ENCODE data around the gene CBLL2.

CBLL2 gene

DNA sequence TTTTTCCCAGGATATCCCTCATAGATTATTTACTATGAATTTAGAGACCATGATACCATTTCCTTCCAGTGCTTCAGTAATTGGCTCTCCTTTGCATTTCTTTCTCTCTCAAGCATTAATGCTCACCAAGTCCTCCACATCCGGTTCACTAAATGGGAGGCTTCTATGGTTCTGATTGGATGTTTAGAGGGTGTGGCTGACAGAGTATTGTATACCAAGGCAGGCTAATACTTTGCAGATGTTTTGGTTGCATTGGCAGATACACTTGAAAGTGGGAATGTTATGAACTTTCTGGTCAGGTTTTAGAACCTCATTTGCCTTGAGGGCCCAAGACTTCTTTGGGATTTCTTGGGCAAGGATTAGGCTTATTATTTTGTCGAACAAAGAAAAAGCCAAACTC lies 24.2 kb downstream of the CBLL2 start:
- H4K8ac ChIP-seq (ENCODE audit: low read length), result no peak overlapping the region
- WGBS, result 100% methylated on average over 1 of the region's 2 CpGs
- no peaks in the 10 kb centered on the region for H3K36me3 ChIP-seq (ENCODE audit: control insufficient read depth in 1 of 2, insufficient read depth in 2 of 2, low read depth in 1 of 2, low read length in 2 of 2)
- no peak overlapping the region for H3K9ac ChIP-seq (ENCODE audit: low read length)
- no peak overlapping the region for H3K18ac ChIP-seq (ENCODE audit: low read depth in 1 of 2, low read length in 2 of 2)
- H3K4me2 ChIP-seq (ENCODE audit: low read length, poor library complexity, severe bottlenecking), result no peak overlapping the region
- H3K79me1 ChIP-seq (replicated peaks; ENCODE audit: low read length, poor library complexity, severe bottlenecking), result no peaks in the 10 kb centered on the region
- H2AFZ ChIP-seq (ENCODE audit: low read depth, low read length), result no peak overlapping the region
- no peak overlapping the region for H3K14ac ChIP-seq (ENCODE audit: low read length in 2 of 2)
- no peak overlapping the region for H3K23ac ChIP-seq (ENCODE audit: low read length in 2 of 2)
- no peak overlapping the region for H4K91ac ChIP-seq (ENCODE audit: low read length)
- H2BK12ac ChIP-seq (ENCODE audit: low read length in 2 of 2), result no peak overlapping the region
- no peak overlapping the region for H2BK15ac ChIP-seq (ENCODE audit: low read depth, poor library complexity, severe bottlenecking)
- DNase-seq, result no peak
- no peak overlapping the region for H2AK5ac ChIP-seq (ENCODE audit: low read length, severe bottlenecking)
- no peak overlapping the region for H3K4me3 ChIP-seq (ENCODE audit: insufficient read depth in 1 of 2, low read depth in 1 of 2, low read length in 2 of 2)
- no peak overlapping the region for H2BK120ac ChIP-seq (ENCODE audit: low read depth, low read length)
- no peak overlapping the region for H2BK5ac ChIP-seq (ENCODE audit: low read depth, low read length, poor library complexity, severe bottlenecking)
- no peak overlapping the region for H3K27ac ChIP-seq (ENCODE audit: low read length, poor library complexity, severe bottlenecking)
- H3K9me3 ChIP-seq (ENCODE audit: control insufficient read depth, low read length), result no peaks in the 10 kb centered on the region
- no peaks in the 10 kb centered on the region for H3K27me3 ChIP-seq (ENCODE audit: control insufficient read depth in 1 of 2, insufficient read depth in 1 of 2, low read length in 2 of 2)
- H3K4ac ChIP-seq (ENCODE audit: low read depth in 1 of 2, low read length in 2 of 2), result no peak overlapping the region
- no peaks in the 10 kb centered on the region for H3K4me1 ChIP-seq (ENCODE audit: control insufficient read depth, insufficient read depth, low read depth, low read length)

DNA sequence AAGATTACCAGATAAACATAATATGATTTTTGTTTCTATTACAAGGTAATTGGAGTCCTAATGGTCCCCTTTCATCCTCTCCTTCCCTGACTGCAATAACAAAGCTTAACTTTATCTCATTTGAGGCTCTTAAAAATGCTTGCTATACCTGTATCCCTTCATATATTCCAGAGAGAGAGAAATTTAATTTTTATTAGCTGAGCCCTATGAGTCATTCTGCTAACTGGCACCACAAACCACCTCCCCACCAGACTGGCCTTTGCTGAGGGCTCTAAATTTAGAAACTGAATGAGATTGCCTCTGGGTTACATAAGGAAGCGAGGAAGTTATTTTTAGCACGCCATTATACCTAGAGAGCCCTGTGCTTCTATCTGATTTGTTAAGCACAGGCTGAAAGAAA lies 27.4 kb downstream of the CBLL2 start:
- Histone ChIP-seq H2BK120ac (ENCODE audit: low read depth, low read length) (no peak overlapping the region), H2BK12ac (ENCODE audit: low read length in 2 of 2) (no peak overlapping the region), H3K27me3 (ENCODE audit: control insufficient read depth in 1 of 2, insufficient read depth in 1 of 2, low read length in 2 of 2) (no peaks in the 10 kb centered on the region), H2BK5ac (ENCODE audit: low read depth, low read length, poor library complexity, severe bottlenecking) (no peak overlapping the region), H3K79me1 (replicated peaks; ENCODE audit: low read length, poor library complexity, severe bottlenecking) (no peaks in the 10 kb centered on the region), H3K27ac (ENCODE audit: low read length, poor library complexity, severe bottlenecking) (no peak overlapping the region), H2BK15ac (ENCODE audit: low read depth, poor library complexity, severe bottlenecking) (no peak overlapping the region), H3K36me3 (ENCODE audit: control insufficient read depth in 1 of 2, insufficient read depth in 2 of 2, low read depth in 1 of 2, low read length in 2 of 2) (no peaks in the 10 kb centered on the region), H4K91ac (ENCODE audit: low read length) (no peak overlapping the region), H3K4ac (ENCODE audit: low read depth in 1 of 2, low read length in 2 of 2) (no peak overlapping the region), H3K4me1 (ENCODE audit: control insufficient read depth, insufficient read depth, low read depth, low read length) (no peaks in the 10 kb centered on the region), H2AFZ (ENCODE audit: low read depth, low read length) (no peak overlapping the region), H3K4me2 (ENCODE audit: low read length, poor library complexity, severe bottlenecking) (no peak overlapping the region), H3K9me3 (ENCODE audit: control insufficient read depth, low read length) (no peaks in the 10 kb centered on the region), H3K14ac (ENCODE audit: low read length in 2 of 2) (no peak overlapping the region), H3K18ac (ENCODE audit: low read depth in 1 of 2, low read length in 2 of 2) (no peak overlapping the region), H4K8ac (ENCODE audit: low read length) (no peak overlapping the region), H3K4me3 (ENCODE audit: insufficient read depth in 1 of 2, low read depth in 1 of 2, low read length in 2 of 2) (no peak overlapping the region), H3K9ac (ENCODE audit: low read length) (no peak overlapping the region), H3K23ac (ENCODE audit: low read length in 2 of 2) (no peak overlapping the region), H2AK5ac (ENCODE audit: low read length, severe bottlenecking) (no peak overlapping the region)
- DNase-seq, result peak; percentile 70
- WGBS, result 0% methylated on average over 2 of the region's 2 CpGs

DNA sequence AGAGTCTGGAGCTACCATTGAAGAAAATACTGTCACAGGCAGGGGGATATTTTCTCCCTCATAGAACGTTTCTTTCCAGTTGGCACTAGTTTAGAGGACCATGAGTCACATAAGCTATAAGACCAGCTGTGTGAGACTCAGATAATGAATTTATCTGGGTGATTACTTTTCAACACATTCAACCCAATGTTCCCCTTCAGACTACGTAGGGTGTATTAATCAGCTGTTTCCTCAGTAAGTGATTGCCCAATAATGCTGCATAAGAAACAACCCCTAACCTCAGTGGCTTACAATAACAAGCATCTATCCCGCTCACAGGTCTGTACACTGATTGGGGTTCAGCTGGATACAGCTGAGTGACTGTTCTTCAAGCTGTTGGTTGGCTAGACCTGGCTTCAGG lies 38.1 kb downstream of the CBLL2 start:
- peaks cover 0 to 5% of the 10 kb centered on the region in 2 experiments for H3K27me3 ChIP-seq (ENCODE audit: control insufficient read depth in 1 of 2, insufficient read depth in 1 of 2, low read length in 2 of 2)
- no peak overlapping the region for H2BK15ac ChIP-seq (ENCODE audit: low read depth, poor library complexity, severe bottlenecking)
- H2BK5ac ChIP-seq (ENCODE audit: low read depth, low read length, poor library complexity, severe bottlenecking), result no peak overlapping the region
- no peak overlapping the region for H3K27ac ChIP-seq (ENCODE audit: low read length, poor library complexity, severe bottlenecking)
- no peak overlapping the region for H2BK12ac ChIP-seq (ENCODE audit: low read length in 2 of 2)
- no peak overlapping the region for H2AK5ac ChIP-seq (ENCODE audit: low read length, severe bottlenecking)
- no peak overlapping the region for H2AFZ ChIP-seq (ENCODE audit: low read depth, low read length)
- H3K4me1 ChIP-seq (ENCODE audit: control insufficient read depth, insufficient read depth, low read depth, low read length), result no peaks in the 10 kb centered on the region
- peak; percentile 11 for DNase-seq
- H3K79me1 ChIP-seq (replicated peaks; ENCODE audit: low read length, poor library complexity, severe bottlenecking), result no peaks in the 10 kb centered on the region
- H2BK120ac ChIP-seq (ENCODE audit: low read depth, low read length), result no peak overlapping the region
- no peak overlapping the region for H3K4me3 ChIP-seq (ENCODE audit: insufficient read depth in 1 of 2, low read depth in 1 of 2, low read length in 2 of 2)
- H3K9ac ChIP-seq (ENCODE audit: low read length), result no peak overlapping the region
- no peak overlapping the region for H4K8ac ChIP-seq (ENCODE audit: low read length)
- H3K9me3 ChIP-seq (ENCODE audit: control insufficient read depth, low read length), result no peaks in the 10 kb centered on the region
- H3K18ac ChIP-seq (ENCODE audit: low read depth in 1 of 2, low read length in 2 of 2), result no peak overlapping the region
- 100% methylated on average over 1 of the region's 3 CpGs for WGBS
- H3K36me3 ChIP-seq (ENCODE audit: control insufficient read depth in 1 of 2, insufficient read depth in 2 of 2, low read depth in 1 of 2, low read length in 2 of 2), result no peaks in the 10 kb centered on the region
- no peak overlapping the region for H3K4ac ChIP-seq (ENCODE audit: low read depth in 1 of 2, low read length in 2 of 2)
- no peak overlapping the region for H3K23ac ChIP-seq (ENCODE audit: low read length in 2 of 2)
- no peak overlapping the region for H3K14ac ChIP-seq (ENCODE audit: low read length in 2 of 2)
- no peak overlapping the region for H4K91ac ChIP-seq (ENCODE audit: low read length)
- H3K4me2 ChIP-seq (ENCODE audit: low read length, poor library complexity, severe bottlenecking), result no peak overlapping the region

DNA sequence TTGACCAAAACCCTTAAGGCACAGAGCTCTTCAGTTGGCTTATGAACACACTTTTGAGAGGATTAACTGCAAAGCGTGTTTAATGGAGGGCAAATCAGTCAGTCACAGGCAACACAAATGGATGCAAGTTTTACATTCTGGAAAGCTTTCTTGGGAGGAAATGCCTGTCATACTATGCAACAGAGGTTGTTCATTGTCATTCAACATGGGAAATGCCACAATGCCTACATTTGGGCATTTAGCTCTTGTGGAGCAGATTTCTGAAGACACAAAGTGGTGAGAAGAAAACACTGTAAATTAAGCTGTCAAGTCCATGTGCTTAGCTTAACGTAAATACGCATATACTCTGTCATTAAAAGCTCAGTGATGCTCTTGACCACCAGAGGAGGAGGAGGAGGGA lies 41.1 kb downstream of the CBLL2 start:
- Histone ChIP-seq H4K8ac (ENCODE audit: low read length) (no peak overlapping the region), H2AK5ac (ENCODE audit: low read length, severe bottlenecking) (no peak overlapping the region), H3K4me2 (ENCODE audit: low read length, poor library complexity, severe bottlenecking) (no peak overlapping the region), H3K4me3 (ENCODE audit: insufficient read depth in 1 of 2, low read depth in 1 of 2, low read length in 2 of 2) (no peak overlapping the region), H2BK120ac (ENCODE audit: low read depth, low read length) (no peak overlapping the region), H3K14ac (ENCODE audit: low read length in 2 of 2) (no peak overlapping the region), H3K4ac (ENCODE audit: low read depth in 1 of 2, low read length in 2 of 2) (no peak overlapping the region), H3K9me3 (ENCODE audit: control insufficient read depth, low read length) (no peaks in the 10 kb centered on the region), H2AFZ (ENCODE audit: low read depth, low read length) (no peak overlapping the region), H3K27me3 (ENCODE audit: control insufficient read depth in 1 of 2, insufficient read depth in 1 of 2, low read length in 2 of 2) (peaks cover 0 to 5% of the 10 kb centered on the region in 2 experiments), H3K79me1 (replicated peaks; ENCODE audit: low read length, poor library complexity, severe bottlenecking) (no peaks in the 10 kb centered on the region), H3K27ac (ENCODE audit: low read length, poor library complexity, severe bottlenecking) (no peak overlapping the region), H3K4me1 (ENCODE audit: control insufficient read depth, insufficient read depth, low read depth, low read length) (no peaks in the 10 kb centered on the region), H3K18ac (ENCODE audit: low read depth in 1 of 2, low read length in 2 of 2) (no peak overlapping the region), H2BK15ac (ENCODE audit: low read depth, poor library complexity, severe bottlenecking) (no peak overlapping the region), H2BK5ac (ENCODE audit: low read depth, low read length, poor library complexity, severe bottlenecking) (no peak overlapping the region), H3K9ac (ENCODE audit: low read length) (no peak overlapping the region), H3K36me3 (ENCODE audit: control insufficient read depth in 1 of 2, insufficient read depth in 2 of 2, low read depth in 1 of 2, low read length in 2 of 2) (no peaks in the 10 kb centered on the region), H2BK12ac (ENCODE audit: low read length in 2 of 2) (no peak overlapping the region), H4K91ac (ENCODE audit: low read length) (no peak overlapping the region), H3K23ac (ENCODE audit: low read length in 2 of 2) (no peak overlapping the region)
- peak; percentile 2 for DNase-seq
- 29% methylated on average over 1 of the region's 3 CpGs for WGBS
